Endothelial cell of umbilical vein (primary cell): Measurements from ENCODE around the gene CEMP1. TPM values are rescaled to one million over a fixed set of nuclear protein-coding genes. Genes with fewer than 3 reads are reported as not detected.

Source experiments
- BruUV-seq: library from RNA; stranded (reverse); fragments of 400-500 nt; replicated peaks from 2 replicates; lab custom pipeline; 2021; lab: Mats Ljungman, UMichigan
- CTCF ChIA-PET: fragments of 300-600, 350-600 bp; sonication (Branson Sonifier 250); formaldehyde crosslinking; loops from one replicate; lab custom pipeline; 2021; ENCODE audit warnings: antibody characterized with exemption, inconsistent platforms; lab: Charles Lee
- POLR2A ChIA-PET: fragments of 300-600, 350-600 bp; sonication (Branson Sonifier 250); formaldehyde crosslinking; loops from one replicate; lab custom pipeline; 2021; ENCODE audit warnings: antibody characterized with exemption, inconsistent platforms; lab: Charles Lee
- DNase-seq: peaks from one replicate; pipeline ENCODE4 v3.0.0-alpha.2; 2011; ENCODE audit warnings: low read depth, low spot score
- FAIRE-seq: peaks from 2 replicates; lab custom pipeline; 2011; peaks lifted over from hg19 to GRCh38; lab: Jason Lieb, UNC
- H2AFZ ChIP-seq: 2 replicates; pipeline ENCODE4 v1.6.0; 2012; ENCODE audit warnings: low read depth, low read length, control low read depth, inconsistent platforms
- H3K27ac ChIP-seq: 2 replicates; pipeline ENCODE4 v1.5.1; 2011; ENCODE audit warnings: low read depth, mild to moderate bottlenecking, control low read depth, low read length, moderate library complexity; ENCODE audit not compliant: insufficient read depth
- H3K27me3 ChIP-seq, 2 experiments: 2 replicates each; pipeline versions ENCODE4 v1.6.0 to v1.6.1; 2011; ENCODE audit warnings: low read length in 2 of 2, mixed read lengths in 1 of 2; ENCODE audit not compliant: control insufficient read depth in 2 of 2, insufficient read depth in 2 of 2
- H3K36me3 ChIP-seq, 2 experiments: 2 replicates in 1 of 2; 3 replicates in 1 of 2; pipeline ENCODE4 v1.5.1; 2011; ENCODE audit warnings: low read length in 2 of 2, mild to moderate bottlenecking in 1 of 2, moderate library complexity in 1 of 2; ENCODE audit not compliant: control insufficient read depth in 2 of 2, insufficient read depth in 2 of 2; ENCODE audit errors: extremely low read depth in 1 of 2
- H3K4me1 ChIP-seq: 3 replicates; pipeline ENCODE4 v1.5.1; 2011; ENCODE audit warnings: mild to moderate bottlenecking, low read length; ENCODE audit not compliant: control insufficient read depth, insufficient read depth; ENCODE audit errors: extremely low read depth
- H3K4me2 ChIP-seq: 2 replicates; pipeline ENCODE4 v1.6.1; 2011; ENCODE audit warnings: low read length, control low read depth, mixed read lengths; ENCODE audit not compliant: insufficient read depth
- H3K4me3 ChIP-seq, 3 experiments: fragments of 200-600 bp in 1 of 3; sonication (generic), shearing (Covaris generic) in 1 of 3; replicated peaks in 1 of 3; 2 replicates each; pipeline ENCODE4 v1.5.1; 2011 to 2016; ENCODE audit warnings: control low read depth in 3 of 3, low read length in 3 of 3, mild to moderate bottlenecking in 2 of 3, inconsistent platforms in 1 of 3, low read depth in 1 of 3, moderate library complexity in 1 of 3; ENCODE audit not compliant: insufficient read depth in 1 of 3
- H3K79me2 ChIP-seq: 2 replicates; pipeline ENCODE4 v1.6.0; 2012; ENCODE audit warnings: low read length, inconsistent platforms; ENCODE audit not compliant: control insufficient read depth, insufficient read depth
- H3K9ac ChIP-seq: replicated peaks from 2 replicates; pipeline ENCODE3; 2011; ENCODE audit warnings: low read length, control low read depth; ENCODE audit not compliant: insufficient read depth; ENCODE audit errors: extremely low read depth
- H3K9me1 ChIP-seq: replicated peaks from 3 replicates; pipeline ENCODE4 v1.6.0; 2011; ENCODE audit warnings: mild to moderate bottlenecking, low read length; ENCODE audit not compliant: control insufficient read depth, insufficient read depth; ENCODE audit errors: extremely low read depth
- H3K9me3 ChIP-seq: replicated peaks from 2 replicates; pipeline ENCODE4 v1.5.1; 2012; ENCODE audit warnings: low read length, inconsistent platforms; ENCODE audit not compliant: control insufficient read depth, insufficient read depth
- H4K20me1 ChIP-seq: replicated peaks from 2 replicates; pipeline ENCODE3; 2011; ENCODE audit warnings: mild to moderate bottlenecking, low read length; ENCODE audit not compliant: control insufficient read depth, insufficient read depth; ENCODE audit errors: extremely low read depth
- EZH2 ChIP-seq: IDR thresholded peaks from 2 replicates; pipeline ENCODE4 v1.6.1; 2012; ENCODE audit warnings: borderline replicate concordance, low read depth, mild to moderate bottlenecking, moderate library complexity, low read length, inconsistent platforms; ENCODE audit not compliant: severe bottlenecking
- FOS ChIP-seq: IDR thresholded peaks from 2 replicates; pipeline ENCODE4 v1.6.1; 2011; ENCODE audit warnings: mild to moderate bottlenecking, low read length, moderate library complexity, borderline replicate concordance; ENCODE audit not compliant: insufficient read depth
- GATA2 ChIP-seq: IDR thresholded peaks from 2 replicates; pipeline ENCODE4 v1.7.0; 2011; ENCODE audit warnings: low read depth, mild to moderate bottlenecking, moderate library complexity, mixed read lengths, low read length; ENCODE audit not compliant: insufficient read length, insufficient read depth
- JUN ChIP-seq: IDR thresholded peaks from 2 replicates; pipeline ENCODE4 v1.6.1; 2011; ENCODE audit warnings: borderline replicate concordance, low read depth; ENCODE audit not compliant: insufficient read length, insufficient read depth
- MYC ChIP-seq: IDR thresholded peaks from one replicate; pipeline ENCODE4 v1.6.1; 2011; ENCODE audit warnings: mild to moderate bottlenecking, low read depth, low read length
- POLR2A ChIP-seq: IDR thresholded peaks from 2 replicates; pipeline ENCODE4 v1.6.1; 2012; ENCODE audit warnings: low read depth, mild to moderate bottlenecking, control low read depth, low read length
- POLR2AphosphoS5 ChIP-seq: IDR thresholded peaks from 2 replicates; pipeline ENCODE4 v1.6.1; 2012; ENCODE audit warnings: low read depth, mild to moderate bottlenecking, control low read depth, low read length, moderate library complexity; ENCODE audit not compliant: insufficient read depth
- dilution Hi-C: fragments of 300-500 bp; cut with MboI; formaldehyde crosslinking; loops from one replicate; pipeline ENCODE4 v1.15.0; 2019; ENCODE audit warnings: low sequenced_read_pairs; ENCODE audit not compliant: extremely low pct_ligation_motif_present
- intact Hi-C: fragments of 100-400 bp; cut with micrococcal nuclease; formaldehyde crosslinking; loops from one replicate; pipeline ENCODE4 v1.10.0; 2022
- polyA plus RNA-seq, 4 experiments: library from polyadenylated mRNA; depleted of rRNA in 3 of 4; stranded (reverse) in 3 of 4; unstranded in 1 of 4; fragments of >200 nt; gene quantifications; 2 replicates each; pipeline versions ENCODE4 v1.2.1 to v1.2.3, GENCODE V29; 2011 to 2012; ENCODE audit warnings: missing spikeins in 1 of 4
- total RNA-seq: library from RNA; stranded (reverse); gene quantifications from 2 replicates; pipeline ENCODE4 v1.2.3, GENCODE V29; 2021
- TF ChIP-seq, protein P1 (sequence below): IDR thresholded peaks from 2 replicates; pipeline ENCODE4 v1.6.1; 2011; ENCODE audit not compliant: insufficient read depth, insufficient read length
- TF ChIP-seq, protein P2 (sequence below), 2 donors: IDR thresholded peaks; 1 replicate in 1 of 2; 2 replicates in 1 of 2; pipeline ENCODE4 v1.5.1; 2011; ENCODE audit warnings: low read length in 2 of 2, mild to moderate bottlenecking in 2 of 2, moderate library complexity in 2 of 2, control low read depth in 1 of 2, inconsistent platforms in 1 of 2, low read depth in 1 of 2; ENCODE audit not compliant: insufficient read depth in 1 of 2; ENCODE audit errors: extremely low read depth in 1 of 2

Gene CEMP1
- total and polyA plus RNA-seq, 2 donors (not counting 3 experiments of a cell fraction or from before 2014, with no cell fraction given), result not detected

DNA sequence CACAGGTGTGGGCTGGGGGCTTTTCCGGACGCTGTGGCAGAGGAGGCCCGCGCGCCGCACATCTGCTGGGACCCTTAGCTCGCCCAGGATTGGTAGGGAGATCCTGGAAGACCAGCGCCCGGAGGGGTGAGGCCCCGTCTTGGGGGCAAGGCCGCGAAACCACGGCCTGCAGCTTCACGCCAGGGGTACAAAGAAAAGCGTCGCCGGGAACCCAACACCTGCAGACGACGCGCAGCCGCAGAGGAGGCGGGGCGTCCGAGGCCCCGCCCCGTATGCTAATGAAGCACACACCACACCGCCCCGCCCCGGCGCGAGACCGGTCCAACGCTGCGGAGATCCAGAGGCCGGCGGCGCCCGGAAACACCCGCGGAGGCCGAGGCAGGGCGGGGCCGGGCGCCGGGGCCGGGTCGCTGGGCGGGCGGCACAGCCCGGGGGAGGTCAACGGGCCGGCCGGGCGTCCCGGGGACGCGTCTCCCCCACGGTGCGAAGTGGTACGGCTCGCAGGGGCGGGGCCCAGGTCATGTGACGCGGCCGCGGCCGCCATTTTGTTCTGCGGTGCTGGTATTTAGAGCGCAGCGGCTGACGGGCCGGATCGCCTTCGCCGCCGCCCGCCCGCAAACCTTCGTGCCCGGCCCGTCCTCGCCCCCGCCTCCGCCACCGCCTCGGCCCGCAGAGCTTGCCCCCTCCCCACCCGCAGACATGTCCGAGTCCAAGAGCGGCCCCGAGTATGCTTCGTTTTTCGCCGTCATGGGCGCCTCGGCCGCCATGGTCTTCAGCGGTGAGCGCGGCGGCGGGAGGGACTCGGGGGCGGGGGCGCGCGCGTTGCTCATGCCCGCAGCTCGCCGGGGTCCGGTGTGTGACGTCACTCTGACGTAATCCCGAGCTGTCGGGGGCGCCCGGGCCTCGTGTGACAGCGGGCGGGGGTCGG is 17.5 kb downstream of the CEMP1 start, which contains the start of gene ATP6V0C:
Gene ATP6V0C (plus strand): TSS at position 548 of the 928 bp plus-strand sequence. CDS start 152 bp downstream, at position 700.
- no peaks in the 10 kb centered on the region for H3K36me3 ChIP-seq
- peak within 1 kb of the TSS; percentile 88 for H3K9ac ChIP-seq
- FAIRE-seq, result peak; percentile 77
- peaks cover 2% of the 10 kb centered on the region for H4K20me1 ChIP-seq
- POLR2A ChIA-PET, result no interaction called here
- no peaks in the 10 kb centered on the region for H3K27me3 ChIP-seq
- H3K27ac ChIP-seq, result peak within 1 kb of the TSS; percentile 72
- peaks cover 23% of the 10 kb centered on the region for H3K4me1 ChIP-seq
- no TSS peak for BruUV-seq
- CTCF ChIA-PET, result no interaction called here
- peak; percentile 76 for DNase-seq
- peak within 1 kb of the TSS; percentile 75 for H2AFZ ChIP-seq
- intact Hi-C loops, result no loop called here
- no peaks in the 10 kb centered on the region for H3K9me1 ChIP-seq
- H3K4me2 ChIP-seq, result peak within 1 kb of the TSS; percentile 89
- dilution Hi-C loops, result no loop called here
- peak within 1 kb of the TSS; percentile 52 to 91 (median 73) for H3K4me3 ChIP-seq
- peak; percentile 96 for TF ChIP-seq POLR2A
- no peak for TF ChIP-seq MYC
- no peak for TF ChIP-seq JUN
- TF ChIP-seq, protein P1, sequence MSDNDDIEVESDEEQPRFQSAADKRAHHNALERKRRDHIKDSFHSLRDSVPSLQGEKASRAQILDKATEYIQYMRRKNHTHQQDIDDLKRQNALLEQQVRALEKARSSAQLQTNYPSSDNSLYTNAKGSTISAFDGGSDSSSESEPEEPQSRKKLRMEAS, result peak; percentile 79
- no peak for TF ChIP-seq FOS
- TF ChIP-seq, protein P2, sequence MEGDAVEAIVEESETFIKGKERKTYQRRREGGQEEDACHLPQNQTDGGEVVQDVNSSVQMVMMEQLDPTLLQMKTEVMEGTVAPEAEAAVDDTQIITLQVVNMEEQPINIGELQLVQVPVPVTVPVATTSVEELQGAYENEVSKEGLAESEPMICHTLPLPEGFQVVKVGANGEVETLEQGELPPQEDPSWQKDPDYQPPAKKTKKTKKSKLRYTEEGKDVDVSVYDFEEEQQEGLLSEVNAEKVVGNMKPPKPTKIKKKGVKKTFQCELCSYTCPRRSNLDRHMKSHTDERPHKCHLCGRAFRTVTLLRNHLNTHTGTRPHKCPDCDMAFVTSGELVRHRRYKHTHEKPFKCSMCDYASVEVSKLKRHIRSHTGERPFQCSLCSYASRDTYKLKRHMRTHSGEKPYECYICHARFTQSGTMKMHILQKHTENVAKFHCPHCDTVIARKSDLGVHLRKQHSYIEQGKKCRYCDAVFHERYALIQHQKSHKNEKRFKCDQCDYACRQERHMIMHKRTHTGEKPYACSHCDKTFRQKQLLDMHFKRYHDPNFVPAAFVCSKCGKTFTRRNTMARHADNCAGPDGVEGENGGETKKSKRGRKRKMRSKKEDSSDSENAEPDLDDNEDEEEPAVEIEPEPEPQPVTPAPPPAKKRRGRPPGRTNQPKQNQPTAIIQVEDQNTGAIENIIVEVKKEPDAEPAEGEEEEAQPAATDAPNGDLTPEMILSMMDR (IDR thresholded peaks at IDR 0.05; ENCODE audit: extremely low read depth in 1 of 2, insufficient read depth in 1 of 2, low read depth in 1 of 2, low read length in 2 of 2), result no peak
- TF ChIP-seq GATA2, result no peak
- TF ChIP-seq POLR2AphosphoS5, result peak; percentile 99
- no peak for TF ChIP-seq EZH2
- H3K79me2 ChIP-seq, result peaks cover 48% of the 10 kb centered on the region
- no peaks in the 10 kb centered on the region for H3K9me3 ChIP-seq
